SK-N-SH (cell line): ENCODE data around the gene KRT84. TPM values are rescaled to one million over a fixed set of nuclear protein-coding genes. Genes with fewer than 3 reads are reported as not detected.

Source experiments
- CTCF ChIA-PET: fragments of 300-600, 350-600 bp; formaldehyde crosslinking; extraction: SDS; loops from one replicate; lab custom pipeline; 2021; lab: Yijun Ruan, JAX
- POLR2A ChIA-PET: fragments of 350-600 bp; sonication (Branson Sonifier 250); formaldehyde crosslinking; extraction: SDS; loops from one replicate; lab custom pipeline; 2020; ENCODE audit warnings: antibody characterized with exemption, inconsistent platforms; lab: Yijun Ruan, JAX
- DNase-seq: peaks from one replicate; pipeline ENCODE4 v3.0.0; 2012
- H2AFZ ChIP-seq: fragments of 200-600 bp; sonication (generic); 2 replicates; pipeline ENCODE4 v1.8.1; 2016; ENCODE audit warnings: antibody characterized with exemption, mild to moderate bottlenecking, low read depth
- H3F3A ChIP-seq: fragments of 200-600 bp; sonication (generic); replicated peaks from 2 replicates; pipeline ENCODE3; 2016; ENCODE audit warnings: antibody characterized with exemption, mild to moderate bottlenecking; ENCODE audit not compliant: insufficient read depth
- H3K27ac ChIP-seq, 2 experiments: fragments of 200-500 bp in 1 of 2; fragments of 200-600 bp in 1 of 2; sonication (Bioruptor generic) in 1 of 2; sonication (generic), shearing (Covaris generic) in 1 of 2; 2 replicates each; pipeline versions ENCODE4 v1.5.1 to v1.6.1; 2014 to 2016; ENCODE audit warnings: low read depth in 2 of 2, inconsistent platforms in 1 of 2, low read length in 1 of 2, mild to moderate bottlenecking in 1 of 2, mixed read lengths in 1 of 2
- H3K27me3 ChIP-seq: fragments of 200-600 bp; sonication (generic), shearing (Covaris generic); 2 replicates; pipeline ENCODE4 v1.6.1; 2016; ENCODE audit warnings: mixed run types; ENCODE audit not compliant: insufficient read depth
- H3K36me3 ChIP-seq, 2 experiments: fragments of 200-500 bp in 1 of 2; fragments of 200-600 bp in 1 of 2; sonication (Bioruptor generic) in 1 of 2; sonication (generic) in 1 of 2; replicated peaks in 1 of 2; 2 replicates each; pipeline versions ENCODE3 to v1.5.1; 2014 to 2016; ENCODE audit warnings: low read length in 1 of 2, mild to moderate bottlenecking in 1 of 2; ENCODE audit not compliant: insufficient read depth in 2 of 2, control insufficient read depth in 1 of 2
- H3K4me1 ChIP-seq, 2 experiments: fragments of 200-500 bp in 1 of 2; fragments of 200-600 bp in 1 of 2; sonication (Bioruptor generic) in 1 of 2; sonication (generic), shearing (Covaris generic) in 1 of 2; 2 replicates each; pipeline versions ENCODE4 v1.5.1 to v1.6.1; 2014 to 2016; ENCODE audit warnings: low read depth in 1 of 2, low read length in 1 of 2, mixed run types in 1 of 2; ENCODE audit not compliant: insufficient read depth in 2 of 2, control insufficient read depth in 1 of 2
- H3K4me2 ChIP-seq: fragments of 200-600 bp; sonication (generic), shearing (Covaris generic); 2 replicates; pipeline ENCODE4 v1.6.1; 2017; ENCODE audit warnings: mixed run types
- H3K4me3 ChIP-seq, 2 experiments: fragments of 200-500 bp in 1 of 2; fragments of 200-600 bp in 1 of 2; sonication (Bioruptor generic) in 1 of 2; sonication (generic), shearing (Covaris generic) in 1 of 2; 2 replicates each; pipeline versions ENCODE4 v1.5.1 to v1.8.1; 2014 to 2016; ENCODE audit warnings: low read depth in 2 of 2, inconsistent platforms in 1 of 2, low read length in 1 of 2, mild to moderate bottlenecking in 1 of 2, mixed read lengths in 1 of 2, moderate library complexity in 1 of 2
- H3K79me2 ChIP-seq: fragments of 200-600 bp; sonication (generic); 2 replicates; pipeline ENCODE4 v1.8.1; 2017; ENCODE audit warnings: mild to moderate bottlenecking; ENCODE audit not compliant: insufficient read depth
- H3K9ac ChIP-seq: fragments of 200-600 bp; sonication (generic); 2 replicates; pipeline ENCODE4 v1.6.1; 2017; ENCODE audit warnings: mixed run types
- H3K9me2 ChIP-seq: fragments of 200-600 bp; sonication (generic); 2 replicates; pipeline ENCODE4 v1.6.1; 2017; ENCODE audit warnings: mixed run types
- H3K9me3 ChIP-seq: fragments of 200-600 bp; sonication (generic); 2 replicates; pipeline ENCODE4 v1.6.1; 2017; ENCODE audit warnings: mixed run types, mild to moderate bottlenecking, moderate library complexity
- H4K20me1 ChIP-seq: fragments of 200-600 bp; sonication (generic); 2 replicates; pipeline ENCODE4 v1.6.1; 2017; ENCODE audit warnings: mild to moderate bottlenecking, mixed run types; ENCODE audit not compliant: insufficient read depth
- CHD2 ChIP-seq: fragments of 150-350 bp; IDR thresholded peaks from 2 replicates; pipeline ENCODE4 v1.6.1; 2018; ENCODE audit warnings: low read length; ENCODE audit not compliant: partially characterized antibody
- ELF1 ChIP-seq: IDR thresholded peaks from 2 replicates; pipeline ENCODE4 v1.4.0; 2012
- FOXJ3 ChIP-seq: sonication (generic); formaldehyde crosslinking; IDR thresholded peaks from 2 replicates; pipeline ENCODE4 v1.5.1; 2020; ENCODE audit warnings: mild to moderate bottlenecking, missing genetic modification reagents
- FOXM1 ChIP-seq: IDR thresholded peaks from 2 replicates; pipeline ENCODE4 v1.4.0; 2012; ENCODE audit warnings: low read depth, mild to moderate bottlenecking
- GABPA ChIP-seq: IDR thresholded peaks from 2 replicates; pipeline ENCODE4 v1.4.0; 2012; ENCODE audit warnings: low read depth, mild to moderate bottlenecking
- GATA2 ChIP-seq: sonication (generic); formaldehyde crosslinking; IDR thresholded peaks from 2 replicates; pipeline ENCODE4 v1.5.0; 2020; ENCODE audit warnings: mild to moderate bottlenecking, missing genetic modification reagents
- JUND ChIP-seq: IDR thresholded peaks from 2 replicates; pipeline ENCODE4 v1.4.0; 2012
- MEF2A ChIP-seq: IDR thresholded peaks from 2 replicates; pipeline ENCODE4 v1.4.0; 2012; ENCODE audit warnings: low read depth, borderline replicate concordance
- NFIC ChIP-seq: IDR thresholded peaks from 2 replicates; pipeline ENCODE4 v1.4.0; 2012; ENCODE audit warnings: borderline replicate concordance
- NRF1 ChIP-seq: IDR thresholded peaks from 2 replicates; pipeline ENCODE4 v1.6.1; 2012; ENCODE audit warnings: low read depth, mild to moderate bottlenecking, low read length
- RAD21 ChIP-seq: IDR thresholded peaks from 2 replicates; pipeline ENCODE4 v1.6.1; 2012; ENCODE audit warnings: mild to moderate bottlenecking, low read length
- RCOR1 ChIP-seq: fragments of 150-350 bp; IDR thresholded peaks from 2 replicates; pipeline ENCODE4 v1.6.1; 2017; ENCODE audit warnings: antibody characterized with exemption, low read length
- RXRA ChIP-seq: IDR thresholded peaks from 2 replicates; pipeline ENCODE4 v1.4.0; 2012; ENCODE audit warnings: low read depth, mild to moderate bottlenecking, borderline replicate concordance
- SIN3A ChIP-seq: IDR thresholded peaks from 2 replicates; pipeline ENCODE4 v1.6.1; 2012; ENCODE audit warnings: low read depth, mild to moderate bottlenecking, low read length, moderate library complexity, borderline replicate concordance
- SMC3 ChIP-seq: IDR thresholded peaks from 2 replicates; pipeline ENCODE4 v1.6.1; 2012; ENCODE audit warnings: low read depth, low read length, improper control_type of control experiment
- TEAD4 ChIP-seq: IDR thresholded peaks from 2 replicates; pipeline ENCODE4 v1.4.0; 2012; ENCODE audit warnings: mild to moderate bottlenecking, borderline replicate concordance; ENCODE audit not compliant: insufficient read depth
- WGBS: methylation state at CpG from one replicate; pipeline ENCODE4 v1.1.6; 2017; ENCODE audit warnings: low lambda C conversion rate; 5-methylcytosine and 5-hydroxymethylcytosine counted together
- polyA plus RNA-seq, 3 experiments: library from polyadenylated mRNA; depleted of rRNA; stranded (reverse); fragments of >200 nt; gene quantifications; 2 replicates each; pipeline ENCODE4 v1.2.3, GENCODE V29; 2012
- TF ChIP-seq, protein P1 (sequence below): fragments of 150-350 bp; IDR thresholded peaks from 2 replicates; pipeline ENCODE4 v1.6.1; 2017; ENCODE audit warnings: antibody characterized with exemption, low read length, low read depth, borderline replicate concordance
- TF ChIP-seq, protein P2 (sequence below): IDR thresholded peaks from 2 replicates; pipeline ENCODE4 v1.4.0; 2012; ENCODE audit warnings: low read depth
- TF ChIP-seq, protein P3 (sequence below): fragments of 200-600 bp; sonication (generic); IDR thresholded peaks from 2 replicates; pipeline ENCODE4 v1.6.1; 2017; ENCODE audit warnings: antibody characterized with exemption, mild to moderate bottlenecking, moderate library complexity
- TF ChIP-seq, protein P4 (sequence below): IDR thresholded peaks from 2 replicates; pipeline ENCODE4; 2012
- TF ChIP-seq, protein P5 (sequence below): IDR thresholded peaks from 2 replicates; pipeline ENCODE4 v1.4.0; 2012; ENCODE audit warnings: low read depth, borderline replicate concordance
- TF ChIP-seq, protein P6 (sequence below): IDR thresholded peaks from 2 replicates; pipeline ENCODE4 v1.6.1; 2012; ENCODE audit warnings: mild to moderate bottlenecking, low read depth, low read length, moderate library complexity

Gene KRT84
- polyA plus RNA-seq, 1 of the 3 experiments (the other 2 are of a cell fraction): not detected

DNA sequence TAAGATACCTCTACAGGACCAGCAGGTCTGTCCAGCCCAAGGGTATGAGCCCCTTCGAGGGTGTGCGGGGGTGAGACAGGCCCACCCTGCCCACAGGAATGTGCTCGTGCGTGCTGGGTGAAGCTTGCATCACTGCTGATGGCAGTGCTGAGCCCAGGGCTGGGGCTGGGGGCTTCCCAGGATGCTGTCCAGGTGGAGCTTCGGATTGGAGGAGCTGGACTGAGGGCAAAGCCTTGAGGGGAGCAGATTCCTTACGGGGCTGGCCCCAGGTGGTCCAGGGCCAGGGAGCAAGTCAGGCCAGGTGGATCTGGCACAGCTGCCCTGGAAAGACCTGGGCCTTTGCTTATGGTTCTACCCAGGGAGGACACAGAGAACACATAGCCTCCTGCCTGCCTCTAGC, 15.6 kb downstream of the KRT84 start (continued):
- no peak for TF ChIP-seq SIN3A
- TF ChIP-seq RXRA: no peak
- no peak for TF ChIP-seq JUND
- TF ChIP-seq, protein P1, sequence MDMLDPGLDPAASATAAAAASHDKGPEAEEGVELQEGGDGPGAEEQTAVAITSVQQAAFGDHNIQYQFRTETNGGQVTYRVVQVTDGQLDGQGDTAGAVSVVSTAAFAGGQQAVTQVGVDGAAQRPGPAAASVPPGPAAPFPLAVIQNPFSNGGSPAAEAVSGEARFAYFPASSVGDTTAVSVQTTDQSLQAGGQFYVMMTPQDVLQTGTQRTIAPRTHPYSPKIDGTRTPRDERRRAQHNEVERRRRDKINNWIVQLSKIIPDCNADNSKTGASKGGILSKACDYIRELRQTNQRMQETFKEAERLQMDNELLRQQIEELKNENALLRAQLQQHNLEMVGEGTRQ: no peak
- no peak for TF ChIP-seq NFIC
- no peak for TF ChIP-seq CHD2
- TF ChIP-seq RCOR1: no peak
- TF ChIP-seq, protein P2, sequence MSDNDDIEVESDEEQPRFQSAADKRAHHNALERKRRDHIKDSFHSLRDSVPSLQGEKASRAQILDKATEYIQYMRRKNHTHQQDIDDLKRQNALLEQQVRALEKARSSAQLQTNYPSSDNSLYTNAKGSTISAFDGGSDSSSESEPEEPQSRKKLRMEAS: no peak

DNA sequence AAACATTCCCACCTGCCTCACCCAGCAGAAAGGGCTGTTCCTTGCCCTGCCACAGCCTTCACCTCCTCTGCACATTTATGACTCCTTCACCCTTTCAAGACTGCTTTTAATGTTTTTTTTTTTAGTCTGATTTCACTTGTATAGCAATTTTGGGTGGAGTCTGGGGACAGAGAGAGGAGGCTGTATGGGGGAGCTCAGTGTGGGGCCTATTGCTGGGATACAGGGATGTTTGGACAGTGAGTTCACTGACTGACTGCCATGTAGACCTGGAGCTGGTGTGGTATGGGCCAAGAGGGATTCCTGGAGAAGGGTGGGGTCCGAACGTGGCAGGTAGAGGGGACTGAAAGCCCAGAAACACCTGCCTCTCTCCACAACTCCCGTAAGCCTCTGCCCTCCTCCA, 16.2 kb downstream of the KRT84 start:
- CTCF ChIA-PET: interaction anchor here (0.8 to 6.6 kb wide), 14 partner anchors 8 to 612 kb away, joined by 3 to 111 read pairs (median 5); no protein-coding TSS in a partner anchor
- Histone ChIP-seq H3K9me2 (no peaks in the 10 kb centered on the region), H3K27ac (no peak overlapping the region), H3K9me3 (peaks cover 4% of the 10 kb centered on the region; the same call in 1 of the 2 replicates), H3K79me2 (no peaks in the 10 kb centered on the region), H2AFZ (no peak overlapping the region), H4K20me1 (no peaks in the 10 kb centered on the region), H3K4me2 (no peak overlapping the region), H3K4me1 (no peaks in the 10 kb centered on the region), H3K27me3 (peaks cover 56% of the 10 kb centered on the region), H3K9ac (no peak overlapping the region), H3K36me3 (no peaks in the 10 kb centered on the region), H3K4me3 (no peak overlapping the region), H3F3A (no peaks in the 10 kb centered on the region)
- 53% methylated on average over 3 of the region's 3 CpGs for WGBS
- TF ChIP-seq NFIC (no peak), NRF1 (no peak), GABPA (no peak), RAD21 (no peak), SMC3 (no peak), GATA2 (no peak), TEAD4 (no peak), ELF1 (no peak), FOXM1 (no peak), FOXJ3 (CRISPR knock-in tag) (no peak), MEF2A (no peak), JUND (no peak)
- TF ChIP-seq, protein P1: no peak
- TF ChIP-seq, protein P3, sequence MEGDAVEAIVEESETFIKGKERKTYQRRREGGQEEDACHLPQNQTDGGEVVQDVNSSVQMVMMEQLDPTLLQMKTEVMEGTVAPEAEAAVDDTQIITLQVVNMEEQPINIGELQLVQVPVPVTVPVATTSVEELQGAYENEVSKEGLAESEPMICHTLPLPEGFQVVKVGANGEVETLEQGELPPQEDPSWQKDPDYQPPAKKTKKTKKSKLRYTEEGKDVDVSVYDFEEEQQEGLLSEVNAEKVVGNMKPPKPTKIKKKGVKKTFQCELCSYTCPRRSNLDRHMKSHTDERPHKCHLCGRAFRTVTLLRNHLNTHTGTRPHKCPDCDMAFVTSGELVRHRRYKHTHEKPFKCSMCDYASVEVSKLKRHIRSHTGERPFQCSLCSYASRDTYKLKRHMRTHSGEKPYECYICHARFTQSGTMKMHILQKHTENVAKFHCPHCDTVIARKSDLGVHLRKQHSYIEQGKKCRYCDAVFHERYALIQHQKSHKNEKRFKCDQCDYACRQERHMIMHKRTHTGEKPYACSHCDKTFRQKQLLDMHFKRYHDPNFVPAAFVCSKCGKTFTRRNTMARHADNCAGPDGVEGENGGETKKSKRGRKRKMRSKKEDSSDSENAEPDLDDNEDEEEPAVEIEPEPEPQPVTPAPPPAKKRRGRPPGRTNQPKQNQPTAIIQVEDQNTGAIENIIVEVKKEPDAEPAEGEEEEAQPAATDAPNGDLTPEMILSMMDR: no peak
- TF ChIP-seq, protein P4, sequence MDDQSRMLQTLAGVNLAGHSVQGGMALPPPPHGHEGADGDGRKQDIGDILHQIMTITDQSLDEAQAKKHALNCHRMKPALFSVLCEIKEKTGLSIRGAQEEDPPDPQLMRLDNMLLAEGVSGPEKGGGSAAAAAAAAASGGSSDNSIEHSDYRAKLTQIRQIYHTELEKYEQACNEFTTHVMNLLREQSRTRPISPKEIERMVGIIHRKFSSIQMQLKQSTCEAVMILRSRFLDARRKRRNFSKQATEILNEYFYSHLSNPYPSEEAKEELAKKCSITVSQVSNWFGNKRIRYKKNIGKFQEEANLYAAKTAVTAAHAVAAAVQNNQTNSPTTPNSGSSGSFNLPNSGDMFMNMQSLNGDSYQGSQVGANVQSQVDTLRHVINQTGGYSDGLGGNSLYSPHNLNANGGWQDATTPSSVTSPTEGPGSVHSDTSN: no peak
- TF ChIP-seq, protein P5, sequence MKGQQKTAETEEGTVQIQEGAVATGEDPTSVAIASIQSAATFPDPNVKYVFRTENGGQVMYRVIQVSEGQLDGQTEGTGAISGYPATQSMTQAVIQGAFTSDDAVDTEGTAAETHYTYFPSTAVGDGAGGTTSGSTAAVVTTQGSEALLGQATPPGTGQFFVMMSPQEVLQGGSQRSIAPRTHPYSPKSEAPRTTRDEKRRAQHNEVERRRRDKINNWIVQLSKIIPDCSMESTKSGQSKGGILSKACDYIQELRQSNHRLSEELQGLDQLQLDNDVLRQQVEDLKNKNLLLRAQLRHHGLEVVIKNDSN: no peak
- TF ChIP-seq, protein P6, sequence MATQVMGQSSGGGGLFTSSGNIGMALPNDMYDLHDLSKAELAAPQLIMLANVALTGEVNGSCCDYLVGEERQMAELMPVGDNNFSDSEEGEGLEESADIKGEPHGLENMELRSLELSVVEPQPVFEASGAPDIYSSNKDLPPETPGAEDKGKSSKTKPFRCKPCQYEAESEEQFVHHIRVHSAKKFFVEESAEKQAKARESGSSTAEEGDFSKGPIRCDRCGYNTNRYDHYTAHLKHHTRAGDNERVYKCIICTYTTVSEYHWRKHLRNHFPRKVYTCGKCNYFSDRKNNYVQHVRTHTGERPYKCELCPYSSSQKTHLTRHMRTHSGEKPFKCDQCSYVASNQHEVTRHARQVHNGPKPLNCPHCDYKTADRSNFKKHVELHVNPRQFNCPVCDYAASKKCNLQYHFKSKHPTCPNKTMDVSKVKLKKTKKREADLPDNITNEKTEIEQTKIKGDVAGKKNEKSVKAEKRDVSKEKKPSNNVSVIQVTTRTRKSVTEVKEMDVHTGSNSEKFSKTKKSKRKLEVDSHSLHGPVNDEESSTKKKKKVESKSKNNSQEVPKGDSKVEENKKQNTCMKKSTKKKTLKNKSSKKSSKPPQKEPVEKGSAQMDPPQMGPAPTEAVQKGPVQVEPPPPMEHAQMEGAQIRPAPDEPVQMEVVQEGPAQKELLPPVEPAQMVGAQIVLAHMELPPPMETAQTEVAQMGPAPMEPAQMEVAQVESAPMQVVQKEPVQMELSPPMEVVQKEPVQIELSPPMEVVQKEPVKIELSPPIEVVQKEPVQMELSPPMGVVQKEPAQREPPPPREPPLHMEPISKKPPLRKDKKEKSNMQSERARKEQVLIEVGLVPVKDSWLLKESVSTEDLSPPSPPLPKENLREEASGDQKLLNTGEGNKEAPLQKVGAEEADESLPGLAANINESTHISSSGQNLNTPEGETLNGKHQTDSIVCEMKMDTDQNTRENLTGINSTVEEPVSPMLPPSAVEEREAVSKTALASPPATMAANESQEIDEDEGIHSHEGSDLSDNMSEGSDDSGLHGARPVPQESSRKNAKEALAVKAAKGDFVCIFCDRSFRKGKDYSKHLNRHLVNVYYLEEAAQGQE: no peak
- TF ChIP-seq, protein P2: no peak
- POLR2A ChIA-PET: no interaction called here
- no peak for DNase-seq
